Right ventricle myocardium superior (tissue), 1 donor: ENCODE results near the gene FCGR2B. TPM values are rescaled to one million over a fixed set of nuclear protein-coding genes. Genes with fewer than 3 reads are reported as not detected.
A peak's percentile ranks its signal among the peaks of the same experiment; 100 is the strongest.
"Not testable (repeated sequence)": the region's sequence is repeated elsewhere in the genome, so short reads cannot be mapped to it uniquely, and the experiment has no call there.

Experiments
- ATAC-seq: fragments of 200-7000 bp; cut with Tn5 transposase; one replicate; pipeline ENCODE4 v1.9.1; 2020; ENCODE audit warnings: mild to moderate bottlenecking; ENCODE audit not compliant: poor library complexity
- DNase-seq: peaks from one replicate; pipeline ENCODE4 v3.0.0-alpha.2; 2020
- intact Hi-C: fragments of 100-400 bp; cut with DNase I; formaldehyde crosslinking; loops from one replicate; pipeline ENCODE4 v1.11.2; 2022
- total RNA-seq: library from RNA; stranded (reverse); fragmentation: NEBNext Ultra II Directional; extraction: Animal tissue kit (Norgen Biotek cat#: 25700); gene quantifications from one replicate; pipeline ENCODE4 v1.2.1, GENCODE V29; 2021
- donor health status: DM: no; HTN: yes; CAD: no; lungs with severe emphysema.

FCGR2B gene
- total RNA-seq, 1 donor from 2014 or later, result 17.5 TPM

- ATAC-seq, result no peak
- intact Hi-C loops, result no loop called here
Observed at GRCh38 chr1:161681879-161682278, 18.9 kb downstream of the FCGR2B start.

DNA sequence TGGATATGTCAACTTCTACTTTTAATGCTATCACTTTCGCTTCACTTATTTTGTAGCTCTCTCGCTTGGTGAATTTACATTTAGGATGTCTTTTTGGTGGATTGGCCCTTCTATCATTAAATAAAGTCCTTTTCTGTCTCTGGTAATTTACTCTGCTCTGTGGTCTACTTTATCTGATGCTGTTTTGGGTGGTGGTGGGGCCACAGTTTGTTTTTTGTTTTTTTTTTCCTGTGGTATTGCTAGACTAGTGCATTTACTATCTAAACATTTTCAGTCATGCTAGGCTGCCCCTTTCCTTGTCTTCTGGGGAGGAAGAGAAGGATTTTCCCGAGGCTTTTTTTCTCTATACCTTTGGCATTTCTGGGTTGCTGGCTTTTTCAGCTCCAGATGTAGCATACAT, 26.0 kb downstream of the FCGR2B start:
- intact Hi-C loops, result no loop called here
- no peak for DNase-seq
- ATAC-seq, result no peak

More at GRCh38 chr1:161681879-161682278, 18.9 kb downstream of the FCGR2B start:
- no peak for DNase-seq

DNA sequence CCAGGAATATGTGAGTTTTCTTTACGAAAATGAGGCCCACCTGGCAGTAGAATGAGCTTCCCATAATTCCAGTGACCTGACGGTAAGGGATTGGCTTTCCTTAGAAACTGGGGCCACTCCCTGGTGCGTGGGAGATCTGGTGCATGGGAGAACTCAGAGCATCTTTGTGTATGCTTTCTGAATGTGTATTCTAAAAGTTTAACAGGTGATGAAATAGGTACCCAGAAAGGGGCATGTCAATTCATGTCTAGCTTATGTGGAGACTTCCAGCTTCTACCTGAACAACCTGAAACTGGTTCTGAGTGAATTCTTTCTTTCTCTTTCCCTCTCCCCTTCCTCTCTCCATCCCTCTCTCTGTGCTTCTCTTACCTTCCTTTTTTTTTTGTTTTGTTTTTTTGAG, 28.9 kb downstream of the FCGR2B start:
- no peak for DNase-seq
- no peak for ATAC-seq
- intact Hi-C loops, result no loop called here

- intact Hi-C loops, ATAC-seq, DNase-seq: not testable (repeated sequence)
Observed at GRCh38 chr1:161693020-161693712, 30.2 kb downstream of the FCGR2B start.

GRCh38 chr1:161698302-161698701, 35.4 kb downstream of the FCGR2B start:
- DNase-seq, intact Hi-C loops, ATAC-seq: not testable (repeated sequence)

GRCh38 chr1:161702250-161702649, 39.3 kb downstream of the FCGR2B start:
- peak; percentile 15 for DNase-seq
- intact Hi-C loops, result no loop called here
- ATAC-seq, result no peak

GRCh38 chr1:161705537-161705936, 42.6 kb downstream of the FCGR2B start:
- ATAC-seq (no peak), DNase-seq (no peak)
- intact Hi-C loops, result no loop called here

- ATAC-seq (no peak), DNase-seq (no peak)
- intact Hi-C loops, result no loop called here
Observed at GRCh38 chr1:161706113-161706481, 43.2 kb downstream of the FCGR2B start.

DNA sequence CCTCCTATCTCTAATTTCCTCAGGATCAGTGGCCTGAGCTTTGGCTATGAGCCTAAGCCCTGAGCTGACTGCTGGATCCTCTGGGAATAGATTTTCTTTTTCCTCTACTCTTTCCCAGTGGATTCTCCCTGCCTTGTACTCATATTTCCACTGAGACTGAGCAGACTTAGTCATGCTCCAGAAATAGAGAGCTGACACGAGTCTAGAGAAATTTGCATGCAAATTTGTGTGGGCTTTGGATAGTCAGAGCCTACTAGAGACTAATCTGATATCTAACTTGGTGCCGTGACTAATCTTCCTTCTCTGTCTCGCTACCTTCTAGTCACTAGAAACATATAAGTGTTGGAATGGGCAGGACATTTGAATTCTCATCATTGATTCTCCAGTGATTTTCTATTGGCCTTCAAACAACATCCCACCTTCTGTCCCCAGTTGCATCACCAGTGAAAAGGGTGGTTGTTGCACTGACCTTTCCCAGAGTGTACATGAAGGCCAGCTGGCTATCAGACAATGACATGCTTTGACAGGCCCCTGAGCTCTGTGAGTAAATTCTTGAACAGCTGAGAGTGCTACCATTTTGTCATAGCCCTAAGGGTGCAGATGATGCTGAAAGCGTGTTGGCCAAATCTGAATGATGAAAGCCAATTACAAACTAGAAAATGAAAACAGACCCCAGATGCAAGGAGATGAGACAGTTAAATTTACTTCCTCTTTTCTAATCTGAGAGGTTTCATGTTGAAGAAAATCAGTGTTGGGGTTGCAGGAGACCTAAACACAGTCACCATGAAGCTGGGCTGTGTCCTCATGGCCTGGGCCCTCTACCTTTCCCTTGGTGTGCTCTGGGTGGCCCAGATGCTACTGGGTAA, 43.8 kb downstream of the FCGR2B start, which contains the start of gene FCRLA:
Gene FCRLA (plus strand): TSS at position 748 of the 866 bp plus-strand sequence. CDS start 36 bp downstream, at position 784.
- ATAC-seq (peak; percentile 76), DNase-seq (no peak)
- intact Hi-C loops, result no loop called here

DNA sequence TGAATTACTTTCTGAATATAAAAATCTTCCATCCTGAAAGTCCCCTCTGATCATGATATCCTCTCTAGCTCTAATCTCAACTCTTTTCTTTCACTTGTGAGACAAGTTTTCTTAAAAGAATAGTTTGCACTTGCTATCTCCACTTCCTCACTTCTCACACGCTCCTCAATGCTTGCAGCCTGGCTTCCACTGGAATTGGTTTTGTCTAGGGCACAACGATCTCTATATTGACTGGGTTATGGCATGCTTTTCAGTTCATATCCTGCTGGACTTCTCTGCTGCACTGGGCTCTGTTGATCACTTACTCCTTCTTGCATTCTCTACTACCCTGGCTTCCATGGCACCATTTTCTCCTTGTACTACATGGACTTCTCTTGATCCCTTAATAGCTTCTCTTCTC, 44.6 kb downstream of the FCGR2B start:
- ATAC-seq (no peak), DNase-seq (no peak)
- intact Hi-C loops, result no loop called here

GRCh38 chr1:161709373-161709772, 46.4 kb downstream of the FCGR2B start:
- DNase-seq (no peak), ATAC-seq (no peak)
- intact Hi-C loops, result no loop called here

DNA sequence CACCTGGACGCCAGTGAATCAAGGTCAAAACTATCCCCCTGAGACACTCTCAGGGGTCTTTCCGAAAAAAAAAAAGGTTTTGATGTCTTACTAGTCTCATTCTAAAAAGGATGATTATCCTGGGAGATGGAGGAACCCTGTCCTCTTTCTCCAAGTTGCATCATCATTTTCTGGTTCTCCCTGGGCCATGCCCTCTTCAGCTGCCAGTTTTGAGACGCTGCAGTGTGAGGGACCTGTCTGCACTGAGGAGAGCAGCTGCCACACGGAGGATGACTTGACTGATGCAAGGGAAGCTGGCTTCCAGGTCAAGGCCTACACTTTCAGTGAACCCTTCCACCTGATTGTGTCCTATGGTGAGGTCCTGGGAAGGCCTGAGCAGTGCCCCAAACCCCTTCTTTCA, 47.6 kb downstream of the FCGR2B start:
- intact Hi-C loops, result no loop called here
- ATAC-seq, result no peak
- no peak for DNase-seq

GRCh38 chr1:161718559-161719324, 55.8 kb downstream of the FCGR2B start:
- intact Hi-C loops, result no loop called here
- ATAC-seq, result no peak
- no peak for DNase-seq

GRCh38 chr1:161719325-161719611, 56.3 kb downstream of the FCGR2B start:
- intact Hi-C loops, result no loop called here
- ATAC-seq (no peak), DNase-seq (no peak)

DNA sequence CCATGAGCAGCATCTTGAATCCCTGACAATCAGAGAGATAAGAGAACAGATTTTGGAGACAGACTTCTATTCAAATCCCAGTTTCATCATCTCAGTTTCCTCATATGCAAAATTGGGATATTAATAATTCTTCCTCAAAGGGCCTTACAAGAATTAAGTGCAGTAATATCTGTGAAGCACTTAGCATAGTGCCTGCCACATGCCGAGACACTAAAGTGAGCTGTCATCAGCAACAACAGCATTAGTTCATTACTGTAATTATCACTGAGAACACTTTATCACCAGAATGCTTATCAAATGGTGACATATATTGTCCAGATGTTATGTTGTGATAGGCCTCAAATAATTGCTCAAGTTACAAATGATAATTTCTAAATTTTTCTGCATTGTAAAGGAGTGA, 57.5 kb downstream of the FCGR2B start:
- intact Hi-C loops, result no loop called here
- DNase-seq, result no peak
- ATAC-seq, result no peak

GRCh38 chr1:161720956-161721737, 58.2 kb downstream of the FCGR2B start, which contains the start of gene FCRLB:
Gene FCRLB (plus strand): TSS chr1:161721544. CDS start chr1:161722673, 1,129 bp downstream.
- DNase-seq (no peak), ATAC-seq (no peak)
- intact Hi-C loops, result no loop called here

DNA sequence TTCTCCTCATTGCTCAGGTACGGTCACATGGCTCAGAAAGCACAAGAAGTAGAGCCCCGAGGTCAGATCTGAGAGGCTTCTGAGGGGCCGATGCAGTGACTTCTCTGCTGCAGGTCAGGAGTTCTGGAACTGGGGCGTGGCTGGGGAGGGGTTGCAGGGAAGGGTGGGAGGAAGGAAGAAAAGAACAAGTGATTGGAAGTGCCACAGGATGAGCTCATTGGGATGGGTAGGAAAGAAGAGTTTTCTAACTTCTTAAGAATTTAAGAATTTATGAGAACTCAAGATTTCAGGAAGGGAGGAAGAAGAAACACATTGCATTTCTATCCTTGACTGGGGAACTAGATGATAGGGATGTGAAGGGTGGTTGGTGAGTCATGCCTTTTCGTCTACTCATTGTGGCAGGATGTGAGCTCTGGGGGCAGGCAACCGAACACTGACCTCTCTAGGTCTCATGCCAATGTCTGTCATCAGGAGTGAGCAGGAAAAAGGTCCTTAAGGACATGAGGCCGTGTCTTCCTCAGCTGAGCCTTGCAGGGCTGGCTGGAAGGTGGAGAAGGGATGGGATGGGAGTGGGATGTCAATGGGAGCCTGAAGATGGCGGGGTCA, 58.9 kb downstream of the FCGR2B start:
- DNase-seq, result no peak
- ATAC-seq, result no peak
- intact Hi-C loops, result no loop called here

DNA sequence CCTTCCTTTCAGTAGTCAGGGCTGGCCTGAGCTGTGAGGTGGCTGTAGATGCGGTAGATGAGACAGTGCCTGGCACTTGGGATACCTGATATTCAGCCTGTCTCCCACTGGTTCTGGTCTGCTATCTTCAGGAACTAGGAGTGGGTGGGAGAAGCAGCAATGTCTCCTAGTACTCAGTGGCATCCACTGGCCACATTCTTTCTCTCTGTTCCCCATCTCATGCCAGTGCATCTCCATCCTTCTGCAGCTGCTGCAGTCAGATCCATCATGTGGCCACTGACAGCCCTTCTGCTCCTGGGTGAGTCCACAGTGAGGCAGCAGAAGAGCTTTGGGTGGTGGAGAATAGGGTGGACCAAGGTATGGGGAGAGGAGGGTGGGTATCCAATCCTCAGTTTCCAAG, 59.5 kb downstream of the FCGR2B start:
- ATAC-seq (no peak), DNase-seq (no peak)
- intact Hi-C loops, result no loop called here
